ENCODE data around the gene RNLS. TPM values are rescaled to one million over a fixed set of nuclear protein-coding genes. Genes with fewer than 3 reads are reported as not detected.

RNLS gene
- total RNA-seq, 1 donor from 2014 or later = 1.7 TPM

DNA sequence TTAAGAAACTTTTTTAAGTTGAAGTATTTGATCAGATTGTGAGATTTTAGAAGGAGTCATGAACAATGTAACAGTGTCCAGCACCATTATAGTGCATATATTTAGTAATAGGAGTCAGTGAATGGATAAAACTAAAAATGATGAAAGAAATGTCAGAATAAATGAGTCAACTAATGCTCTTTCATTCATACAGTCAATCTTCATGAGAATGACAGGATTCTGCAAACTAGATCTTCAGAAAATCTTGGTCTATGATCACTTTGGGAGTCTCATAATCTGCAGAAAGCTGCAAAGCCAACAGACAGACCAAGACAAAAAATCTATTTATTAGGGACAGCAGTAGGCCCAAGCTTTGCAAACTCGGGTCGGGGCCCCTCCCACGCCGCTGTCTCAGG lies 710 bp downstream of the RNLS start:
- TF ChIP-seq, protein P1, sequence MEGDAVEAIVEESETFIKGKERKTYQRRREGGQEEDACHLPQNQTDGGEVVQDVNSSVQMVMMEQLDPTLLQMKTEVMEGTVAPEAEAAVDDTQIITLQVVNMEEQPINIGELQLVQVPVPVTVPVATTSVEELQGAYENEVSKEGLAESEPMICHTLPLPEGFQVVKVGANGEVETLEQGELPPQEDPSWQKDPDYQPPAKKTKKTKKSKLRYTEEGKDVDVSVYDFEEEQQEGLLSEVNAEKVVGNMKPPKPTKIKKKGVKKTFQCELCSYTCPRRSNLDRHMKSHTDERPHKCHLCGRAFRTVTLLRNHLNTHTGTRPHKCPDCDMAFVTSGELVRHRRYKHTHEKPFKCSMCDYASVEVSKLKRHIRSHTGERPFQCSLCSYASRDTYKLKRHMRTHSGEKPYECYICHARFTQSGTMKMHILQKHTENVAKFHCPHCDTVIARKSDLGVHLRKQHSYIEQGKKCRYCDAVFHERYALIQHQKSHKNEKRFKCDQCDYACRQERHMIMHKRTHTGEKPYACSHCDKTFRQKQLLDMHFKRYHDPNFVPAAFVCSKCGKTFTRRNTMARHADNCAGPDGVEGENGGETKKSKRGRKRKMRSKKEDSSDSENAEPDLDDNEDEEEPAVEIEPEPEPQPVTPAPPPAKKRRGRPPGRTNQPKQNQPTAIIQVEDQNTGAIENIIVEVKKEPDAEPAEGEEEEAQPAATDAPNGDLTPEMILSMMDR (IDR thresholded peaks at IDR 0.05) = no peak
- Mint-ChIP-seq H3K4me3 (ENCODE audit: unreplicated experiment) (peak overlapping the region; percentile 69), H3K4me1 (ENCODE audit: unreplicated experiment) (peaks cover 6% of the 10 kb centered on the region), H3K27me3 (ENCODE audit: unreplicated experiment) (peaks cover 4% of the 10 kb centered on the region), H3K9me3 (ENCODE audit: unreplicated experiment) (no peaks in the 10 kb centered on the region), H3K36me3 (ENCODE audit: unreplicated experiment) (no peaks in the 10 kb centered on the region), H3K27ac (ENCODE audit: unreplicated experiment) (no peak overlapping the region)
- no peak for DNase-seq (ENCODE audit: extremely low spot score, unreplicated experiment)

DNA sequence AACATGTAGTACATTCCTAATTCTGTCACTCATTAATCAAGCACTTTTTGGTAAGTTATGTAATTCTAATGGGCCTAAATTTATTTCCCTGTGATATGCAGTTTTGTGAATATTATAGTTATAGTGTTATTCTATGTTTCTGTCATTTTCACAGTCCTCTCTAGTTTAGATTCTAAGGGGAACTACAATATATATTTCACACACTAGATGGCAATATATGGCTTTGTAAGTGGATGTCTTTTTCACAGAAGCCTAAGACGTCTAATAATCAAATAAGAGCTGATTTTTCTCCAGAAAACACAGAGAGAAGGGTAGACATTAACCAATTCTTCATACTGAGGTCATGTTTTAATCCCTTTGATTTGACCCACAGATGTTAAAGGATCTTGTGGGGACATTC lies 18.0 kb downstream of the RNLS start:
- Mint-ChIP-seq H3K4me3 (ENCODE audit: unreplicated experiment) (no peak overlapping the region), H3K27me3 (ENCODE audit: unreplicated experiment) (peaks cover 25% of the 10 kb centered on the region), H3K27ac (ENCODE audit: unreplicated experiment) (no peak overlapping the region), H3K9me3 (ENCODE audit: unreplicated experiment) (peaks cover 4% of the 10 kb centered on the region), H3K36me3 (ENCODE audit: unreplicated experiment) (no peaks in the 10 kb centered on the region), H3K4me1 (ENCODE audit: unreplicated experiment) (peaks cover 2% of the 10 kb centered on the region)
- TF ChIP-seq, protein P1 (IDR thresholded peaks at IDR 0.05) = peak; percentile 65
- DNase-seq (ENCODE audit: extremely low spot score, unreplicated experiment) = no peak

DNA sequence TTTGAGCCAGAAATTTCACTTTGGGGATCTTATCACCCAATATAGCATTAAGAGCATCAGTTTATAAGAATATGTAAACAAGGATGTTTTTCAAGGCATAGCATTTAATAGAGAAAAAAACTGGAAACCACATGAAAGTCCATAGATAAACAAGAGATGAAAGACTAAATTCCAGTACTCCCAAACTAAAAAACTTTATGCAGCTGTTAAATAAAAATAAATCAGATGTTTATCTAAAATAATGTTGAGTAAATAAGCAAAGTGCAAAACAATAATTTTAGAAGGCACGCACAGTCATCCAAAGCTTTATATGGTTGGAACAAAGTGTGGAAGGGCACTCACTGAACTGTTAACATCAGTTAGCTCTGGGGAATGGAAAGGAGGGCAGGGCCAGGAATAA lies 21.0 kb downstream of the RNLS start:
- peaks cover 7% of the 10 kb centered on the region for H3K4me1 Mint-ChIP-seq (ENCODE audit: unreplicated experiment)
- H3K27me3 Mint-ChIP-seq (ENCODE audit: unreplicated experiment) = peaks cover 25% of the 10 kb centered on the region
- TF ChIP-seq, protein P1 (IDR thresholded peaks at IDR 0.05) = no peak
- H3K4me3 Mint-ChIP-seq (ENCODE audit: unreplicated experiment) = no peak overlapping the region
- peaks cover 4% of the 10 kb centered on the region for H3K9me3 Mint-ChIP-seq (ENCODE audit: unreplicated experiment)
- H3K27ac Mint-ChIP-seq (ENCODE audit: unreplicated experiment) = no peak overlapping the region
- no peaks in the 10 kb centered on the region for H3K36me3 Mint-ChIP-seq (ENCODE audit: unreplicated experiment)
- no peak for DNase-seq (ENCODE audit: extremely low spot score, unreplicated experiment)

DNA sequence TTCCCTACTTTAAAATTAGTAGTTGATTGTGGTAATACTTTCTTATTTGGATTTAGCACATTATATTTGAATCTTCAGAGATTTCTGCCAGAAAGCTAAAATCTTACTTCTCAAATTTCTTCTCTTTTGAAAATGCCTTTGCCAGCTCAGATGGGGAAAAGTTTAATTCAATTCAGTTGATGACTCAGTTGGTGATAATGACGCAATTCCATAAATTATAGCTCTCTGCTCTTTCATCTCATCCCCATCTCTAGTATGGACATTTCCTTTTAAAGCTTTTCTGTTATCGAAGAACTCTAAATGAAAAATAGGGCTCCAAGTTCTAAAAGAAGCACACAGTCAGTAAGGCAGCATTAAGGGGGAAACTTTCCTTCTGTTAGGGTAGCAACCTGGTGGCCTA lies 25.5 kb downstream of the RNLS start:
- Mint-ChIP-seq H3K4me3 (ENCODE audit: unreplicated experiment) (no peak overlapping the region), H3K27me3 (ENCODE audit: unreplicated experiment) (peaks cover 13% of the 10 kb centered on the region), H3K4me1 (ENCODE audit: unreplicated experiment) (peaks cover 5% of the 10 kb centered on the region), H3K9me3 (ENCODE audit: unreplicated experiment) (peaks cover 4% of the 10 kb centered on the region), H3K27ac (ENCODE audit: unreplicated experiment) (no peak overlapping the region), H3K36me3 (ENCODE audit: unreplicated experiment) (no peaks in the 10 kb centered on the region)
- no peak for DNase-seq (ENCODE audit: extremely low spot score, unreplicated experiment)
- TF ChIP-seq, protein P1 (IDR thresholded peaks at IDR 0.05) = no peak

DNA sequence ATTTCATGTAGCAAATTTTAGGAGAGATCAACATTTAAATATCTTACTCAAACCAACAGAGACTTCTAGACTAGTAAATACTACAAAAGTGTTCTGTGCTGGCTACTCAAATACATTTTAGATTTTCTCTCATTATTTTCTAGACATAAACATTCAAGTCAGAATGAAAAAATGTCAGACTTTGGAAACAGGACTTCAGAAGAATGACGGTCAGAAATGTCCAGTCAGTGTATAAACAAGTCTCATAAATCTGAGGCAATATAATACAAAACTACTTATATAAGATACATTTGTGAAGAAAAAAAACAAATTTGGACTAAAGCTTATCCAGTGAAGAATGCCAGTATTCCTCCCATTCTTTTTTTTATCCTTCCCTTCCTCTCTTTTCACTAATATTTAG lies 25.9 kb downstream of the RNLS start:
- no peak overlapping the region for H3K4me3 Mint-ChIP-seq (ENCODE audit: unreplicated experiment)
- no peaks in the 10 kb centered on the region for H3K36me3 Mint-ChIP-seq (ENCODE audit: unreplicated experiment)
- H3K27me3 Mint-ChIP-seq (ENCODE audit: unreplicated experiment) = peaks cover 9% of the 10 kb centered on the region
- H3K9me3 Mint-ChIP-seq (ENCODE audit: unreplicated experiment) = peaks cover 1% of the 10 kb centered on the region
- H3K27ac Mint-ChIP-seq (ENCODE audit: unreplicated experiment) = no peak overlapping the region
- DNase-seq (ENCODE audit: extremely low spot score, unreplicated experiment) = no peak
- TF ChIP-seq, protein P1 (IDR thresholded peaks at IDR 0.05) = no peak
- H3K4me1 Mint-ChIP-seq (ENCODE audit: unreplicated experiment) = peaks cover 5% of the 10 kb centered on the region

All from osteocyte (in vitro differentiated cells).